HG02588 (cell line): ENCODE measurements around the gene DALRD3.
A peak's percentile ranks its signal among the peaks of the same experiment; 100 is the strongest.

ENCODE experiments used
- ATAC-seq: cut with Tn5 transposase; IDR thresholded peaks from one replicate; pipeline ENCODE4 v1.9.1; 2021; ENCODE audit warnings: mild to moderate bottlenecking, moderate library complexity; ENCODE audit not compliant: unreplicated experiment

Gene DALRD3

GRCh38 chr3:49017971-49018706, at the start of gene DALRD3:
DALRD3 (minus strand) TSS chr3:49018580; CDS start chr3:49018564, 16 bp downstream.
- no peak for ATAC-seq

GRCh38 chr3:49058011-49058410, 39.6 kb upstream of the DALRD3 start:
- no peak for ATAC-seq

GRCh38 chr3:49057268-49057667, 38.9 kb upstream of the DALRD3 start:
- ATAC-seq = no peak

GRCh38 chr3:49054344-49054862, 36.0 kb upstream of the DALRD3 start:
- ATAC-seq = no peak

GRCh38 chr3:49053543-49053942, 35.2 kb upstream of the DALRD3 start:
- no peak for ATAC-seq

GRCh38 chr3:49035281-49035680, 16.9 kb upstream of the DALRD3 start:
- ATAC-seq = no peak

- no peak for ATAC-seq
These were observed 16.3 kb upstream of the DALRD3 start for GRCh38 chr3:49034650-49035049.

GRCh38 chr3:49032646-49033304, 14.4 kb upstream of the DALRD3 start:
- no peak for ATAC-seq

GRCh38 chr3:49030321-49030720, 11.9 kb upstream of the DALRD3 start:
- ATAC-seq = no peak

GRCh38 chr3:49029563-49029884, 11.1 kb upstream of the DALRD3 start:
- no peak for ATAC-seq

GRCh38 chr3:49028673-49029562, 10.5 kb upstream of the DALRD3 start, which contains the start of gene IMPDH2:
IMPDH2 (minus strand) TSS chr3:49029398; CDS start chr3:49029350, 48 bp downstream.
- ATAC-seq = peak; percentile 75

- ATAC-seq = no peak
These were observed 9.9 kb upstream of the DALRD3 start for GRCh38 chr3:49028298-49028672.

GRCh38 chr3:49027634-49028033, 9.3 kb upstream of the DALRD3 start:
- no peak for ATAC-seq

GRCh38 chr3:49026536-49026935, 8.2 kb upstream of the DALRD3 start:
- ATAC-seq = no peak

- ATAC-seq = no peak
These were observed 7.6 kb upstream of the DALRD3 start for GRCh38 chr3:49025793-49026520.

GRCh38 chr3:49025005-49025792, 6.8 kb upstream of the DALRD3 start:
- no peak for ATAC-seq

GRCh38 chr3:49024449-49024848, 6.1 kb upstream of the DALRD3 start:
- ATAC-seq = no peak

GRCh38 chr3:49023775-49024174, 5.4 kb upstream of the DALRD3 start:
- no peak for ATAC-seq

GRCh38 chr3:49022688-49023171, 4.3 kb upstream of the DALRD3 start:
- ATAC-seq = no peak
